HEK293 (cell line): ENCODE measurements around the gene PIGZ.

Source experiments
- CTCF ChIA-PET: fragments of 350-600 bp; formaldehyde crosslinking; extraction: SDS; loops from one replicate; lab custom pipeline; 2021; ENCODE audit warnings: antibody characterized with exemption; lab: Yijun Ruan, JAX
- POLR2A ChIA-PET: fragments of 300-600 bp; formaldehyde crosslinking; extraction: SDS; loops from one replicate; lab custom pipeline; 2020; ENCODE audit warnings: antibody characterized with exemption, inconsistent platforms; lab: Yijun Ruan, JAX
- H3K27ac ChIP-seq: fragments of 200-500 bp; sonication (Bioruptor generic); 2 replicates; pipeline ENCODE4 v1.5.1; 2014; ENCODE audit warnings: low read depth, low read length, control low read depth, inconsistent platforms; ENCODE audit errors: extremely low read depth
- H3K36me3 ChIP-seq, 2 experiments: fragments of 200-500 bp in 1 of 2; sonication (Bioruptor generic) in 1 of 2; 1 replicate in 1 of 2; 2 replicates in 1 of 2; pipeline ENCODE4 v1.5.1; 2014 to 2017; ENCODE audit warnings: inconsistent platforms in 2 of 2, low read length in 2 of 2; ENCODE audit not compliant: control insufficient read depth in 2 of 2, insufficient read depth in 1 of 2
- H3K4me1 ChIP-seq: fragments of 200-500 bp; sonication (Bioruptor generic); 2 replicates; pipeline ENCODE4 v1.5.1; 2014; ENCODE audit warnings: mild to moderate bottlenecking, low read length, inconsistent platforms; ENCODE audit not compliant: control insufficient read depth, insufficient read depth
- H3K4me3 ChIP-seq: 2 replicates; pipeline ENCODE4 v1.5.1; 2011; ENCODE audit warnings: low read depth, mild to moderate bottlenecking, control low read depth, low read length, moderate library complexity
- H3K9me3 ChIP-seq: fragments of 200-500 bp; sonication (Bioruptor generic); 2 replicates; pipeline ENCODE4 v1.5.1; 2014; ENCODE audit warnings: low read depth, low read length, inconsistent platforms; ENCODE audit not compliant: control insufficient read depth, insufficient read depth
- HOXC10 ChIP-seq: sonication (generic); formaldehyde crosslinking; IDR thresholded peaks from 2 replicates; pipeline ENCODE4 v1.8.1; 2023; ENCODE audit warnings: mild to moderate bottlenecking, missing genetic modification reagents
- MZF1 ChIP-seq: fragments of 450-650 bp; formaldehyde crosslinking; IDR thresholded peaks from 2 replicates; pipeline ENCODE4 v1.5.1; 2017; ENCODE audit warnings: missing biosample characterization, missing genetic modification characterization, borderline replicate concordance
- OSR2 ChIP-seq: fragments of 450-650 bp; formaldehyde crosslinking; IDR thresholded peaks from 2 replicates; pipeline ENCODE4 v1.5.1; 2016; ENCODE audit warnings: missing biosample characterization, missing genetic modification characterization
- PBX3 ChIP-seq: sonication (generic); formaldehyde crosslinking; IDR thresholded peaks from 2 replicates; pipeline ENCODE4 v1.8.1; 2022; ENCODE audit warnings: mild to moderate bottlenecking, moderate library complexity, missing genetic modification reagents
- TCF7L2 ChIP-seq: IDR thresholded peaks from 2 replicates; pipeline ENCODE4 v1.6.1; 2011; ENCODE audit warnings: low read depth, mild to moderate bottlenecking, inconsistent platforms, low read length, moderate library complexity, borderline replicate concordance
- TRIM28 ChIP-seq: IDR thresholded peaks from 2 replicates; pipeline ENCODE4 v1.6.1; 2011; ENCODE audit warnings: low read length, control low read depth, borderline replicate concordance
- ZBTB17 ChIP-seq: fragments of 450-650 bp; formaldehyde crosslinking; IDR thresholded peaks from 2 replicates; pipeline ENCODE4 v1.5.1; 2016; ENCODE audit warnings: missing biosample characterization, missing genetic modification characterization
- ZBTB7A ChIP-seq: fragments of 450-650 bp; formaldehyde crosslinking; IDR thresholded peaks from 2 replicates; pipeline ENCODE4 v1.5.1; 2016; ENCODE audit warnings: low read depth, missing biosample characterization, missing genetic modification characterization
- ZNF148 ChIP-seq: fragments of 450-650 bp; formaldehyde crosslinking; IDR thresholded peaks from 2 replicates; pipeline ENCODE4 v1.5.0; 2017; ENCODE audit warnings: missing biosample characterization, missing genetic modification characterization, borderline replicate concordance
- ZNF157 ChIP-seq: fragments of 450-650 bp; formaldehyde crosslinking; IDR thresholded peaks from 2 replicates; pipeline ENCODE4 v1.5.1; 2016; ENCODE audit warnings: missing biosample characterization, missing genetic modification characterization
- ZNF184 ChIP-seq: fragments of 450-650 bp; IDR thresholded peaks from 2 replicates; pipeline ENCODE4 v1.5.1; 2018; ENCODE audit warnings: missing biosample characterization, mild to moderate bottlenecking, missing genetic modification characterization
- ZNF223 ChIP-seq: fragments of 450-650 bp; formaldehyde crosslinking; IDR thresholded peaks from 2 replicates; pipeline ENCODE4 v1.5.1; 2016; ENCODE audit warnings: missing biosample characterization, missing genetic modification characterization
- ZNF350 ChIP-seq: fragments of 450-650 bp; formaldehyde crosslinking; IDR thresholded peaks from 2 replicates; pipeline ENCODE4 v1.5.0; 2017; ENCODE audit warnings: missing biosample characterization, mild to moderate bottlenecking, missing genetic modification characterization
- ZNF404 ChIP-seq: fragments of 450-650 bp; formaldehyde crosslinking; IDR thresholded peaks from 2 replicates; pipeline ENCODE4 v1.5.1; 2017; ENCODE audit warnings: missing biosample characterization, missing genetic modification characterization
- ZNF433 ChIP-seq: fragments of 450-650 bp; formaldehyde crosslinking; IDR thresholded peaks from 2 replicates; pipeline ENCODE4 v1.5.1; 2016; ENCODE audit warnings: missing biosample characterization, missing genetic modification characterization, low read depth
- ZNF521 ChIP-seq: fragments of 450-650 bp; formaldehyde crosslinking; IDR thresholded peaks from 2 replicates; pipeline ENCODE4 v1.5.1; 2017; ENCODE audit warnings: missing biosample characterization, mild to moderate bottlenecking, missing genetic modification characterization
- ZNF585B ChIP-seq: fragments of 450-650 bp; formaldehyde crosslinking; IDR thresholded peaks from 2 replicates; pipeline ENCODE4 v1.5.1; 2016; ENCODE audit warnings: missing biosample characterization, missing genetic modification characterization
- ZNF624 ChIP-seq: fragments of 450-650 bp; formaldehyde crosslinking; IDR thresholded peaks from 2 replicates; pipeline ENCODE4 v1.5.1; 2017; ENCODE audit warnings: missing biosample characterization, missing genetic modification characterization
- ZNF645 ChIP-seq: fragments of 450-650 bp; formaldehyde crosslinking; IDR thresholded peaks from 2 replicates; pipeline ENCODE4; 2016; ENCODE audit warnings: missing biosample characterization, missing genetic modification characterization
- ZNF660 ChIP-seq: fragments of 450-650 bp; IDR thresholded peaks from 2 replicates; pipeline ENCODE4 v1.5.1; 2018; ENCODE audit warnings: missing biosample characterization, mild to moderate bottlenecking, missing genetic modification characterization
- ZNF701 ChIP-seq: fragments of 450-650 bp; formaldehyde crosslinking; IDR thresholded peaks from 2 replicates; pipeline ENCODE4 v1.5.1; 2016; ENCODE audit warnings: missing biosample characterization, missing genetic modification characterization
- ZSCAN30 ChIP-seq: fragments of 450-650 bp; IDR thresholded peaks from 2 replicates; pipeline ENCODE4 v1.5.1; 2018; ENCODE audit warnings: missing biosample characterization, mild to moderate bottlenecking, missing genetic modification characterization, moderate library complexity

Gene PIGZ

GRCh38 chr3:196948442-196949284 lies 20.0 kb downstream of the PIGZ start:
- H3K4me3 ChIP-seq = no peak overlapping the region
- POLR2A ChIA-PET = no interaction called here

GRCh38 chr3:196947860-196948441 lies 20.7 kb downstream of the PIGZ start:
- Histone ChIP-seq H3K27ac (no peak overlapping the region), H3K4me3 (no peak overlapping the region), H3K9me3 (no peaks in the 10 kb centered on the region), H3K4me1 (no peaks in the 10 kb centered on the region), H3K36me3 (peaks cover 0 to 4% of the 10 kb centered on the region in 2 experiments; a peak in 1 of 3 replicates)
- TF ChIP-seq ZNF521 (tag by site-specific recombination) (no peak), ZNF404 (tag by site-specific recombination) (no peak), TCF7L2 (no peak), ZNF585B (tag by site-specific recombination) (no peak), TRIM28 (no peak), HOXC10 (CRISPR knock-in tag) (no peak), ZNF645 (tag by site-specific recombination) (no peak), ZNF660 (tag by site-specific recombination) (no peak), ZNF350 (tag by site-specific recombination) (no peak), ZNF701 (tag by site-specific recombination) (no peak), PBX3 (CRISPR knock-in tag) (no peak), OSR2 (no peak), ZNF433 (tag by site-specific recombination) (no peak), ZNF624 (tag by site-specific recombination) (no peak), ZNF184 (tag by site-specific recombination) (no peak), ZNF223 (tag by site-specific recombination) (no peak), MZF1 (tag by site-specific recombination) (no peak), ZNF148 (tag by site-specific recombination) (no peak), ZBTB7A (tag by site-specific recombination) (no peak), ZSCAN30 (no peak)
- POLR2A ChIA-PET = no interaction called here
- CTCF ChIA-PET = no interaction called here

More at GRCh38 chr3:196948442-196949284, 20.0 kb downstream of the PIGZ start:
- no peak overlapping the region for H3K27ac ChIP-seq
- TF ChIP-seq ZBTB17 (tag by site-specific recombination) (peak; percentile 91), ZNF157 (tag by site-specific recombination) (no peak)
- H3K4me1 ChIP-seq = no peaks in the 10 kb centered on the region
- CTCF ChIA-PET = interaction anchor here (0.8 kb wide), 1 partner anchor 339 kb away, joined by 5 read pairs; no protein-coding TSS in a partner anchor
- H3K36me3 ChIP-seq = peaks cover 0 to 2% of the 10 kb centered on the region in 2 experiments; a peak in 1 of 3 replicates
- no peaks in the 10 kb centered on the region for H3K9me3 ChIP-seq
